ENCODE results near the gene ADRB1.

DNA sequence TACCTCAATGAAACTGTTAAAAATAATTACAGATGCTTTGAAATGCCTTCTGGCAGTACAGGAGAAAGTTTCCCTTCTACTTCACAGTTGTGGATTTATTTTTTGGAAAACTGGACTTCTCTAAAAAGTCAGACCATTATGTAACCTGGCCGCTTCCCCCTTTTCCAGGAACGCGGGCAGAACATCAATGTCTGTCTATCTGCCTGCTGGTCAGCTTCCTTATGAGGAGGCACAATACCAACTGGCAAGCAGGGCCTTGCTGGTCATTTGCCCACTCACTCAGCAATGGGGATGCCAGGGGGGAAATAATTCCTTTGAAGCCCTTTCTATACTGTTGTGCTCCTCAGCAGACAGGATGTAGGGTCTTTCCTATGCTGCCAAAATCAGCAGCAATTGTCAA lies 22.5 kb upstream of the ADRB1 start:
- TF ChIP-seq EP300 (IDR thresholded peaks at IDR 0.05): no peak
- TF ChIP-seq, protein P1, sequence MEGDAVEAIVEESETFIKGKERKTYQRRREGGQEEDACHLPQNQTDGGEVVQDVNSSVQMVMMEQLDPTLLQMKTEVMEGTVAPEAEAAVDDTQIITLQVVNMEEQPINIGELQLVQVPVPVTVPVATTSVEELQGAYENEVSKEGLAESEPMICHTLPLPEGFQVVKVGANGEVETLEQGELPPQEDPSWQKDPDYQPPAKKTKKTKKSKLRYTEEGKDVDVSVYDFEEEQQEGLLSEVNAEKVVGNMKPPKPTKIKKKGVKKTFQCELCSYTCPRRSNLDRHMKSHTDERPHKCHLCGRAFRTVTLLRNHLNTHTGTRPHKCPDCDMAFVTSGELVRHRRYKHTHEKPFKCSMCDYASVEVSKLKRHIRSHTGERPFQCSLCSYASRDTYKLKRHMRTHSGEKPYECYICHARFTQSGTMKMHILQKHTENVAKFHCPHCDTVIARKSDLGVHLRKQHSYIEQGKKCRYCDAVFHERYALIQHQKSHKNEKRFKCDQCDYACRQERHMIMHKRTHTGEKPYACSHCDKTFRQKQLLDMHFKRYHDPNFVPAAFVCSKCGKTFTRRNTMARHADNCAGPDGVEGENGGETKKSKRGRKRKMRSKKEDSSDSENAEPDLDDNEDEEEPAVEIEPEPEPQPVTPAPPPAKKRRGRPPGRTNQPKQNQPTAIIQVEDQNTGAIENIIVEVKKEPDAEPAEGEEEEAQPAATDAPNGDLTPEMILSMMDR (IDR thresholded peaks at IDR 0.05): no peak
- TF ChIP-seq POLR2AphosphoS5 (IDR thresholded peaks at IDR 0.05): no peak
- TF ChIP-seq POLR2A (IDR thresholded peaks at IDR 0.05): no peak

All from gastroesophageal sphincter (tissue), 3 donors.